B cell (primary cell): ENCODE data around the gene USP20. TPM values are rescaled to one million over a fixed set of nuclear protein-coding genes. Genes with fewer than 3 reads are reported as not detected.

Experiments
- ATAC-seq: fragments of 200-7000 bp; cut with Tn5 transposase; one replicate; pipeline ENCODE4 v1.10.0; 2021; ENCODE audit warnings: low read depth, mild to moderate bottlenecking, moderate number of reproducible peaks, moderate library complexity
- CTCF ChIA-PET: fragments of 350-600 bp; sonication (Branson Sonifier 250); formaldehyde crosslinking; loops from one replicate; lab custom pipeline; 2021; ENCODE audit warnings: antibody characterized with exemption, inconsistent platforms; lab: Charles Lee
- POLR2A ChIA-PET: fragments of 350-600 bp; sonication (Branson Sonifier 250); formaldehyde crosslinking; loops from one replicate; lab custom pipeline; 2021; ENCODE audit warnings: antibody characterized with exemption; lab: Charles Lee
- DNase-seq: peaks from one replicate; pipeline ENCODE4 v3.0.0; 2013
- H2AFZ ChIP-seq: 2 replicates; pipeline ENCODE4 v1.6.1; 2012; ENCODE audit warnings: mild to moderate bottlenecking, low read depth, low read length; ENCODE audit not compliant: insufficient read depth, poor library complexity, severe bottlenecking
- H3K27ac ChIP-seq, 2 donors: 1 replicate in 1 of 2; 2 replicates in 1 of 2; pipeline ENCODE4 v1.5.1; 2012 to 2013; ENCODE audit warnings: low read length in 2 of 2, mild to moderate bottlenecking in 2 of 2, moderate library complexity in 1 of 2
- H3K27me3 ChIP-seq, 4 experiments: fragments of 200-600 bp in 1 of 4; sonication (generic) in 1 of 4; replicated peaks in 1 of 4; 1 replicate in 2 of 4; 2 replicates in 2 of 4; pipeline versions ENCODE4 v1.6.1 to v1.7.0; 2013 to 2016; ENCODE audit warnings: low read length in 3 of 4, mild to moderate bottlenecking in 2 of 4, mixed read lengths in 1 of 4, moderate library complexity in 1 of 4; ENCODE audit not compliant: insufficient read depth in 4 of 4, control insufficient read depth in 3 of 4; ENCODE audit errors: control extremely low read depth in 1 of 4
- H3K36me3 ChIP-seq, 2 experiments: replicated peaks in 1 of 2; 1 replicate in 1 of 2; 2 replicates in 1 of 2; pipeline versions ENCODE4 v1.6.1 to v1.7.1; 2013; ENCODE audit warnings: low read length in 1 of 2; ENCODE audit not compliant: insufficient read depth in 2 of 2, control insufficient read depth in 1 of 2; ENCODE audit errors: control extremely low read depth in 1 of 2, extremely low read depth in 1 of 2
- H3K4me1 ChIP-seq, 2 donors: fragments of 200-600 bp in 1 of 2; sonication (generic) in 1 of 2; 1 replicate in 1 of 2; 2 replicates in 1 of 2; pipeline versions ENCODE4 v1.5.1 to v1.6.1; 2013 to 2017; ENCODE audit warnings: low read length in 2 of 2; ENCODE audit not compliant: control insufficient read depth in 2 of 2, insufficient read depth in 2 of 2
- H3K4me2 ChIP-seq: replicated peaks from 2 replicates; pipeline ENCODE3; 2012; ENCODE audit warnings: mild to moderate bottlenecking, low read depth, low read length; ENCODE audit not compliant: poor library complexity, severe bottlenecking
- H3K4me3 ChIP-seq, 5 experiments: fragments of 200-600 bp in 1 of 5; sonication (generic) in 1 of 5; 1 replicate in 3 of 5; 2 replicates in 2 of 5; pipeline versions ENCODE4 v1.5.1 to v1.7.0; 2011 to 2016; ENCODE audit warnings: low read length in 4 of 5, mild to moderate bottlenecking in 4 of 5, low read depth in 2 of 5, control low read depth in 1 of 5, moderate library complexity in 1 of 5; ENCODE audit not compliant: insufficient read depth in 1 of 5; ENCODE audit errors: control extremely low read depth in 1 of 5, extremely low read depth in 1 of 5
- H3K79me2 ChIP-seq: fragments of 200-600 bp; sonication (generic); one replicate; pipeline ENCODE4 v1.6.0; 2016; ENCODE audit warnings: low read length; ENCODE audit not compliant: control insufficient read depth, insufficient read depth
- H3K9ac ChIP-seq: fragments of 200-600 bp; sonication (generic); 2 replicates; pipeline ENCODE4 v1.6.1; 2017; ENCODE audit warnings: mild to moderate bottlenecking, low read length, moderate library complexity
- H3K9me3 ChIP-seq, 3 donors: one replicate each; pipeline versions ENCODE4 v1.6.1 to v1.7.1; 2013; ENCODE audit warnings: low read length in 2 of 3; ENCODE audit not compliant: control insufficient read depth in 2 of 3, insufficient read depth in 1 of 3; ENCODE audit errors: control extremely low read depth in 1 of 3
- H4K20me1 ChIP-seq: 2 replicates; pipeline ENCODE4 v1.6.0; 2012; ENCODE audit warnings: mild to moderate bottlenecking, low read length; ENCODE audit not compliant: insufficient read depth, control insufficient read depth, poor library complexity, severe bottlenecking
- H3K27ac Mint-ChIP-seq: one replicate; pipeline ENCODE4 v1.8.0; 2021; ENCODE audit warnings: mixed read lengths
- H3K27me3 Mint-ChIP-seq: one replicate; pipeline ENCODE4 v1.8.0; 2021; ENCODE audit warnings: mixed read lengths
- H3K4me1 Mint-ChIP-seq: one replicate; pipeline ENCODE4 v1.8.0; 2021; ENCODE audit warnings: mixed read lengths
- H3K4me3 Mint-ChIP-seq: one replicate; pipeline ENCODE4 v1.8.0; 2021; ENCODE audit warnings: mixed read lengths
- H3K9me3 Mint-ChIP-seq: one replicate; pipeline ENCODE4 v1.8.0; 2022; ENCODE audit warnings: mixed read lengths; ENCODE audit not compliant: insufficient read depth
- CTCF ChIP-seq: fragments of 200-600 bp; IDR thresholded peaks from one replicate; pipeline ENCODE4 v1.8.0; 2022; ENCODE audit warnings: antibody characterized with exemption, mild to moderate bottlenecking
- EZH2 ChIP-seq: IDR thresholded peaks from 2 replicates; pipeline ENCODE4 v1.6.1; 2012; ENCODE audit warnings: borderline replicate concordance, low read depth, mild to moderate bottlenecking, moderate library complexity, low read length; ENCODE audit not compliant: insufficient read depth, poor library complexity, severe bottlenecking
- WGBS: methylation state at CpG from one replicate; pipeline ENCODE4 v1.1.5; 2013; ENCODE audit warnings: missing lambda C conversion rate; ENCODE audit not compliant: insufficient coverage; 5-methylcytosine and 5-hydroxymethylcytosine counted together
- intact Hi-C: fragments of 100-400 bp; cut with micrococcal nuclease; formaldehyde crosslinking; loops from one replicate; pipeline ENCODE4 v1.10.0; 2022
- polyA plus RNA-seq: library from polyadenylated mRNA; depleted of rRNA; stranded (reverse); fragments of >200 nt; gene quantifications from 2 replicates; pipeline ENCODE4 v1.2.3, GENCODE V29; 2012
- total RNA-seq, 2 donors: library from RNA; stranded (reverse); fragments of 120-200 nt in 1 of 2; gene quantifications; 1 replicate in 1 of 2; 2 replicates in 1 of 2; pipeline versions ENCODE4 v1.2.3 to v1.2.4, GENCODE V29; 2013 to 2022

Gene USP20
- total and polyA plus RNA-seq, 2 donors (not counting 1 experiment from before 2014, with no cell fraction given): 49.5 to 72.6 TPM

DNA sequence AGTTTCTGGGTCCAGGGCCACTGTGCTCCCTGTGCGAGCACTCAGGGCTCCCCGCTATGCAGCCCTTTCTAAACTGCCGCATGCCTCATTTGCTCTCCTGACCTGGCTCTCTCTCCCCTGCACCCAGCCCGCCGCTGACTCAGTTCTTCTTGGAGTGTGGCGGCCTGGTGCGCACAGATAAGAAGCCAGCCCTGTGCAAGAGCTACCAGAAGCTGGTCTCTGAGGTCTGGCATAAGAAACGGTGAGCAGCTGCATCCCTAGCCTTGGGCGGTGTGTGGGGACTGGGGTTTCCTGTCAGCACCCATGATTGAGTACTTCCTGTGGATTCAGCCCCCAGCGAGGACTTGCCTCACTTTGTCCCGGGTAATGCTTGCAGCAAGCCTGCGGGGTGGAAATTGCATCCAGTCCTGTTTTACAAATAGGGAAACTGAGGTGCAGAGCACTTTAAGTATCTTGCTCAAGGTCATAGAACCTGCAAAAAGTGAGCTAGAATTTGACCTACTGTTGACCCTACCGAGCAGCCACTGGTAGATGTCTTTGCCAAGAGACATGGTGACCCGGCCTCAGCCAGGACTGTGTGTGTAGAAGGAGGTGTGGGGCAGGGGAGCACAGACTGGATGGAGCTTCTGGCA lies 27.9 kb downstream of the USP20 start:
- H3K4me1 ChIP-seq: no peaks in the 10 kb centered on the region
- WGBS: 19% methylated on average over 12 of the region's 14 CpGs
- H3K27me3 Mint-ChIP-seq: no peaks in the 10 kb centered on the region
- H3K4me2 ChIP-seq: no peak overlapping the region
- no peaks in the 10 kb centered on the region for H3K27me3 ChIP-seq
- H3K9me3 ChIP-seq: no peaks in the 10 kb centered on the region
- no peak for ATAC-seq
- H3K27ac ChIP-seq: no peak overlapping the region
- no peak overlapping the region for H3K4me3 ChIP-seq
- H3K4me3 Mint-ChIP-seq: no peak overlapping the region
- H4K20me1 ChIP-seq: no peaks in the 10 kb centered on the region
- DNase-seq: no peak
- H3K79me2 ChIP-seq: no peaks in the 10 kb centered on the region
- intact Hi-C loops: no loop called here
- no peaks in the 10 kb centered on the region for H3K9me3 Mint-ChIP-seq
- TF ChIP-seq EZH2 (no peak), CTCF (no peak)
- H2AFZ ChIP-seq: no peak overlapping the region
- H3K9ac ChIP-seq: no peak overlapping the region
- H3K4me1 Mint-ChIP-seq: peaks cover 8% of the 10 kb centered on the region
- POLR2A ChIA-PET: no interaction called here
- CTCF ChIA-PET: interaction anchor here (0.6 kb wide), 1 partner anchor 130 kb away, joined by 3 read pairs; no protein-coding TSS in a partner anchor
- peaks cover 8 to 41% of the 10 kb centered on the region in 2 experiments for H3K36me3 ChIP-seq
- H3K27ac Mint-ChIP-seq: peak overlapping the region; percentile 10

DNA sequence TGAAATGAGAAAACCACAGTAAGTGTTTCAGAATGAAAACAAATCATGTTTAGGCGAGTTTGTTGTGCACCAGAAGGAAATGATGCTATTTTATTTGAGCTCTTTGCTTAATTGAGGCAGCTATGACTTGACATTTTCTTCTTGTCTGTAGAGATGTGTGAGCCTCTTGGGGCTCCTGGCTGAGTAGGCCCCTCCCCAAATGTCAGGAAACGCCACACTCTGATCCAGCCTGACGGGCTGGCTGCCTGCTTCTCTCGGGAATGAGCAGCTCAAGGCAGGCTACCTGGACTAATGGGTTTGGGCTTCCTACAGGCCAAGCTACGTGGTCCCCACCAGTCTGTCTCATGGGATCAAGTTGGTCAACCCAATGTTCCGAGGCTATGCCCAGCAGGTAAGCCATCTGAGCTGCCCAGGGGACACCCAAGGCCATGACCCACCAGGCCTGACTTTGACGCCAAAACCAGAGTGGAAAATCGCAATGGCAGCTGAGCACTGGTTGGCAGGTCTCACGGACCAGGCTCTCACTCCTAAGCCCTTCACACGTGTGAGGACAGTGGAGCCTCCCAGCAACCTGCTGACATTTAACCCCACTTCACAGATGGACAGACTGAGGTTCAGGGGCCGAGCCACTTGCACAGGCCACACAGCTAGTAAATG lies 29.9 kb downstream of the USP20 start:
- Mint-ChIP-seq H3K27me3 (no peaks in the 10 kb centered on the region), H3K4me3 (no peak overlapping the region), H3K4me1 (peaks cover 11% of the 10 kb centered on the region), H3K9me3 (no peaks in the 10 kb centered on the region), H3K27ac (peak overlapping the region; percentile 71)
- Histone ChIP-seq H3K27ac (no peak overlapping the region), H3K36me3 (peaks cover 8 to 41% of the 10 kb centered on the region in 2 experiments), H2AFZ (no peak overlapping the region), H3K4me1 (peaks cover 8 to 12% of the 10 kb centered on the region in 2 donors), H4K20me1 (no peaks in the 10 kb centered on the region), H3K27me3 (no peaks in the 10 kb centered on the region), H3K4me2 (no peak overlapping the region), H3K4me3 (no peak overlapping the region), H3K9ac (no peak overlapping the region), H3K79me2 (no peaks in the 10 kb centered on the region), H3K9me3 (no peaks in the 10 kb centered on the region)
- TF ChIP-seq EZH2 (no peak), CTCF (no peak)
- CTCF ChIA-PET: no interaction called here
- intact Hi-C loops: no loop called here
- no peak for ATAC-seq
- POLR2A ChIA-PET: no interaction called here
- 56% methylated on average over 11 of the region's 11 CpGs for WGBS
- DNase-seq: no peak
